ACC112 (cell line): ENCODE results near the gene CRAMP1.
"Not testable (repeated sequence)": the region's sequence is repeated elsewhere in the genome, so short reads cannot be mapped to it uniquely, and the experiment has no call there.

Experiments used
- H2AFZ ChIP-seq: fragments of 200-600 bp; sonication (generic); one replicate; pipeline ENCODE4 v1.6.0; 2017; ENCODE audit warnings: antibody characterized with exemption, low read length; ENCODE audit not compliant: unreplicated experiment
- H3K27ac ChIP-seq: fragments of 200-600 bp; sonication (generic); 2 replicates; pipeline ENCODE4 v1.5.1; 2014; ENCODE audit warnings: low read depth, mild to moderate bottlenecking, antibody characterized with exemption, low read length, moderate library complexity
- H3K27me3 ChIP-seq: fragments of 200-600 bp; sonication (generic); 2 replicates; pipeline ENCODE4 v1.6.1; 2014; ENCODE audit warnings: mild to moderate bottlenecking, antibody characterized with exemption, low read length, moderate library complexity, mixed read lengths; ENCODE audit not compliant: insufficient read depth
- H3K36me3 ChIP-seq: fragments of 200-600 bp; sonication (generic); 2 replicates; pipeline ENCODE4 v1.6.1; 2016; ENCODE audit warnings: mild to moderate bottlenecking, antibody characterized with exemption, low read length, moderate library complexity, mixed read lengths; ENCODE audit not compliant: insufficient read depth
- H3K4me1 ChIP-seq: fragments of 200-600 bp; sonication (generic); one replicate; pipeline ENCODE4 v1.6.1; 2016; ENCODE audit warnings: low read length, mixed read lengths; ENCODE audit not compliant: insufficient read depth, unreplicated experiment, control insufficient read depth
- H3K4me3 ChIP-seq: fragments of 200-600 bp; sonication (generic); 2 replicates; pipeline ENCODE4 v1.5.1; 2014; ENCODE audit warnings: mild to moderate bottlenecking, low read depth, low read length
- H3K79me2 ChIP-seq: fragments of 200-600 bp; sonication (generic); one replicate; pipeline ENCODE4 v1.6.0; 2016; ENCODE audit warnings: low read length; ENCODE audit not compliant: control insufficient read depth, unreplicated experiment, insufficient read depth

The CRAMP1 gene

DNA sequence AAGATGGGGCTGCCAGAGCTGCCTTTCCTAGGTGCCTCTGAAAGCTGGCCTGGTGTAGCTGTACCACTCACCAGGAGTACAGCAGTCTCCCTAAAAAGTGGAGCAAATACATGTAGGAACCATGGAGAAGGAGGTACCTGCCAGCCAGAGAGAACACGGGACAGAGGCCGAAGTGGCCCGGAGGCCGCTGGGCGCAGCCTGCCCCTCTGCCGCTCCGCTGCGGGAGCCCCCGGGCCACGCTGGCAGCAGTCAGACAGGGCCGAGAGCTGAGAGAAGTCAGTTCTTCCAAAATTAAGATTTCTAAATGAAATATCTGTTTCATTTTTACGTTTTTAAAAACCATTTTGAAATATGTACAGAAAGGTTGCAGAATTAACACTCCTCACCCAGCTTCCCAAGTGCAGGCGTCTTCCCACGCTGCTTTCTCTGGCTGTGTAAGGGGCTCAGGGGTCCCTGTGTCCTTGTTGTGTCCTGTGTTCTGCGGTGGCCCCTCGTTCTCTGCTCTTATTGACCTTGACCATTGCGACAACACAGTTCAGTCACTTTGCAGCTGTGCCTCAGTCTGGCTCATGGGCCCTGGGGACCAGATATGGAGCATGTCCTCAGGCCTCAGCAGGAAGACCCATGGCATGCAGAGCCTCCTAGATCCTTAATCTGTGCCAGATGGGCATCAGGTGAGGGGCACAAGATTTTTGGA lies 98.8 kb downstream of the CRAMP1 start:
- Histone ChIP-seq H3K27ac (no peak overlapping the region), H3K79me2 (peaks cover 91% of the 10 kb centered on the region), H3K4me3 (no peak overlapping the region), H3K27me3 (no peaks in the 10 kb centered on the region), H3K36me3 (no peaks in the 10 kb centered on the region), H3K4me1 (peaks cover 23% of the 10 kb centered on the region), H2AFZ (no peak overlapping the region)

DNA sequence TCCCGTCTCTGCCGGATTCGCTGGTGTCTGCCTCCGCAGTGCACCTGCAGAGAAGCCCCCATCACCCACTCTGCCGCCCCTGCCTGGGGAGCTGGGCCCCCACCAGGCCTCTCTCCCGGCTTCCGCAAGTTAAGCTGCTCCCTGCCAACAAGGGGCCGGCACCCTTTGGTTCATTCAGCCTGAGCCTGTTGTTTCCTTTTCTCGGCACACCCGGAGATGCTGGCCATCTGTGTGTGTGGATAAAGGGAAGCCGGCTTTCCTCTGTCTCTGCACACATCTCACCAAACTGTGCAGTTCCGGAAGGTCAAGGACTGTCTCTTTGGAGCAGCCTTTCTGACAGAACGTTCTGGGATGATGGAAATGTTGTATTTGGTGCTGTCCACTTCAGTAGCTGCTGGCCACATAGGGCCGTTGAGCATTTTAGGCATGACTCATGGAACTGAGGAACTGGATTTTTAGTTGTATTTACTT lies 100.7 kb downstream of the CRAMP1 start:
- no peaks in the 10 kb centered on the region for H3K36me3 ChIP-seq
- H2AFZ ChIP-seq = no peak overlapping the region
- H3K27ac ChIP-seq = no peak overlapping the region
- no peaks in the 10 kb centered on the region for H3K27me3 ChIP-seq
- peaks cover 18% of the 10 kb centered on the region for H3K4me1 ChIP-seq
- H3K79me2 ChIP-seq = peaks cover 85% of the 10 kb centered on the region
- H3K4me3 ChIP-seq = no peak overlapping the region

- Histone ChIP-seq H3K79me2 (peaks cover 80% of the 10 kb centered on the region), H3K4me1 (peaks cover 13% of the 10 kb centered on the region), H3K36me3 (no peaks in the 10 kb centered on the region), H3K27ac (no peak overlapping the region), H2AFZ (no peak overlapping the region), H3K27me3 (no peaks in the 10 kb centered on the region), H3K4me3 (no peak overlapping the region)
Observed at GRCh38 chr16:1713331-1713730, 101.2 kb downstream of the CRAMP1 start.

- Histone ChIP-seq H3K4me3 (no peak overlapping the region), H3K4me1 (peaks cover 7% of the 10 kb centered on the region), H3K79me2 (peaks cover 78% of the 10 kb centered on the region)
Observed at GRCh38 chr16:1713933-1714332, 101.8 kb downstream of the CRAMP1 start.

GRCh38 chr16:1715220-1715619 lies 103.1 kb downstream of the CRAMP1 start:
- Histone ChIP-seq H2AFZ (no peak overlapping the region), H3K27me3 (no peaks in the 10 kb centered on the region), H3K79me2 (peaks cover 71% of the 10 kb centered on the region), H3K36me3 (no peaks in the 10 kb centered on the region), H3K4me1 (no peaks in the 10 kb centered on the region), H3K4me3 (no peak overlapping the region), H3K27ac (no peak overlapping the region)

More at GRCh38 chr16:1713933-1714332, 101.8 kb downstream of the CRAMP1 start:
- Histone ChIP-seq H3K36me3 (no peaks in the 10 kb centered on the region), H3K27ac (no peak overlapping the region), H2AFZ (no peak overlapping the region), H3K27me3 (no peaks in the 10 kb centered on the region)

- H3K27me3 ChIP-seq = not testable (repeated sequence)
Observed at GRCh38 chr16:1718236-1718635, 106.1 kb downstream of the CRAMP1 start.

GRCh38 chr16:1719559-1720229 lies 107.5 kb downstream of the CRAMP1 start:
- H3K27ac ChIP-seq, H3K27me3 ChIP-seq: not testable (repeated sequence)
- peaks cover 18% of the 10 kb centered on the region for H3K4me1 ChIP-seq

More at GRCh38 chr16:1718236-1718635, 106.1 kb downstream of the CRAMP1 start:
- not testable (repeated sequence) for H3K36me3 ChIP-seq, H2AFZ ChIP-seq, H3K4me3 ChIP-seq, H3K27ac ChIP-seq
- Histone ChIP-seq H3K4me1 (peaks cover 15% of the 10 kb centered on the region), H3K79me2 (peaks cover 56% of the 10 kb centered on the region)

DNA sequence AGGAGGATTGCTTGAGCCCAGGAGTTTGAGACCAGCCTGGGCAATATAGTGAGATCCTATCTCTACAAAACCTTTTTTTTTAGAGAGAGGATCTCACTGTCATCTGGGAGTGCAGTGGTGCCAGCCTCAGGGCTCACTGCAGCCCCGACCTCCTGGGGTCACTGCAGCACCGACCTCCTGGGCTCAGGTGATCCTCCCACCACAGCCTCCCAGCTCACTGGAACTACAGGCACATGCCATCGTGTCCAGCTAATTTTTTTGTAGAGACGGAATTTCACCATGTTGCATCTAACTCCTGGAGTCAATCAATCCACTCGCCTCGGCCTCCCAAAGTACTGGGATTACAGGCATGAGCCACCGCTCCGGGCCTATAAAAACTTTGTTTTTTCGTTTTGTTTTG lies 109.2 kb downstream of the CRAMP1 start:
- Histone ChIP-seq H3K79me2 (peaks cover 47% of the 10 kb centered on the region), H3K4me3 (no peak overlapping the region), H3K36me3 (0 out of 2 replicates have a peak, but pooled peaks cover 4% of the 10 kb centered on the region), H3K4me1 (peaks cover 18% of the 10 kb centered on the region), H3K27me3 (no peaks in the 10 kb centered on the region), H2AFZ (no peak overlapping the region), H3K27ac (peak overlapping the region; percentile 28)

More at GRCh38 chr16:1719559-1720229, 107.5 kb downstream of the CRAMP1 start:
- H3K36me3 ChIP-seq, H2AFZ ChIP-seq, H3K4me3 ChIP-seq: not testable (repeated sequence)
- H3K79me2 ChIP-seq = peaks cover 55% of the 10 kb centered on the region

GRCh38 chr16:1723450-1724147 lies 111.4 kb downstream of the CRAMP1 start:
- Histone ChIP-seq H3K4me3 (no peak overlapping the region), H2AFZ (no peak overlapping the region), H3K36me3 (0 out of 2 replicates have a peak, but pooled peaks cover 4% of the 10 kb centered on the region), H3K79me2 (peaks cover 43% of the 10 kb centered on the region), H3K4me1 (peaks cover 18% of the 10 kb centered on the region), H3K27ac (no peak overlapping the region), H3K27me3 (no peaks in the 10 kb centered on the region)

DNA sequence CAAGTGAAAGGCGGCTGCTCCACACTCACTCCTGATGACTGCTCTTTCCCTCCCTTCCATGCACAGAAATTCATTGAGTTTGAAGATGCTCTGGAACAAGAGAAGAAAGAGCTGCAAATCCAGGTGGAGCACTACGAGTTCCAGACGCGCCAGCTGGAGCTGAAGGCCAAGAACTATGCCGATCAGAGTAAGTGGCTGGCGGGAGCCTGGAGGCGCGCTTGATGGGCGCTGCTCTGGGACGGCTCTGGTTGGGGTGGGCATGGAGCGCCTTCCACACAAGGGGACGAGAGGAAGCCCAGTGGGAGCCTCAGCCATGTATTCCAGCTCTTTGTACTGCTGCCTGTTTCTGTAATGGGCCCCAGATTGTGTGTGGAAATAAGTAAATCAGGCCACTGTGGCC lies 112.3 kb downstream of the CRAMP1 start:
- peaks cover 7% of the 10 kb centered on the region; the same call in 1 of the 2 replicates for H3K36me3 ChIP-seq
- H3K4me3 ChIP-seq = no peak overlapping the region
- H3K4me1 ChIP-seq = peaks cover 18% of the 10 kb centered on the region
- peaks cover 35% of the 10 kb centered on the region for H3K79me2 ChIP-seq
- H3K27ac ChIP-seq = no peak overlapping the region
- no peaks in the 10 kb centered on the region for H3K27me3 ChIP-seq
- H2AFZ ChIP-seq = no peak overlapping the region
